ENCODE data around the gene NPPB. TPM values are rescaled to one million over a fixed set of nuclear protein-coding genes. Genes with fewer than 3 reads are reported as not detected.

Gene NPPB
- polyA plus RNA-seq, 1 donor from 2014 or later, result not detected

- TF ChIP-seq REST (IDR thresholded peaks at IDR 0.05; ENCODE audit: borderline replicate concordance), result no peak
These were observed 20.1 kb upstream of the NPPB start (continued) for GRCh38 chr1:11878891-11879190.

- H2AFZ ChIP-seq (ENCODE audit: low read depth, low read length), result no peak overlapping the region
- H3K27ac ChIP-seq (ENCODE audit: low read length), result no peak overlapping the region
- no peaks in the 10 kb centered on the region for H3F3A ChIP-seq (ENCODE audit: insufficient read depth, low read length, poor library complexity, severe bottlenecking)
- no peaks in the 10 kb centered on the region for H3K36me3 ChIP-seq (ENCODE audit: insufficient read depth, low read length)
- H3K9me2 ChIP-seq (ENCODE audit: insufficient read depth, low read length), result no peaks in the 10 kb centered on the region
- no peak overlapping the region for H3K4me3 ChIP-seq (ENCODE audit: low read length)
- H3K9me3 ChIP-seq (ENCODE audit: low read length), result no peaks in the 10 kb centered on the region
- H3K9ac ChIP-seq (ENCODE audit: low read length), result no peak overlapping the region
- TF ChIP-seq CTCF (IDR thresholded peaks at IDR 0.05; ENCODE audit: poor library complexity, severe bottlenecking) (no peak), EZH2 (IDR thresholded peaks at IDR 0.05; ENCODE audit: borderline replicate concordance, insufficient read depth, low read length, poor library complexity, severe bottlenecking) (no peak), EP300 (conservative IDR thresholded peaks at IDR 0.05; ENCODE audit: poor library complexity, severe bottlenecking) (no peak), TAF1 (IDR thresholded peaks at IDR 0.05; ENCODE audit: low read depth) (no peak), POLR2AphosphoS5 (IDR thresholded peaks at IDR 0.05) (no peak), MXI1 (conservative IDR thresholded peaks at IDR 0.05; ENCODE audit: poor library complexity, severe bottlenecking) (no peak), SMC3 (conservative IDR thresholded peaks at IDR 0.05; ENCODE audit: poor library complexity) (no peak), REST (IDR thresholded peaks at IDR 0.05; ENCODE audit: borderline replicate concordance) (no peak), RAD21 (conservative IDR thresholded peaks at IDR 0.05) (no peak)
- H3K79me2 ChIP-seq (replicated peaks; ENCODE audit: insufficient read depth, low read length), result no peaks in the 10 kb centered on the region
- H3K4me2 ChIP-seq (ENCODE audit: low read length), result no peak overlapping the region
- no peaks in the 10 kb centered on the region for H3K27me3 ChIP-seq (ENCODE audit: insufficient read depth, low read depth, low read length)
- no peaks in the 10 kb centered on the region for H4K20me1 ChIP-seq (ENCODE audit: insufficient read depth)
These were observed 19.5 kb upstream of the NPPB start for GRCh38 chr1:11878081-11878890.

All from neural cell (in vitro differentiated cells).